ENCODE measurements around the gene CCDC82. TPM values are rescaled to one million over a fixed set of nuclear protein-coding genes. Genes with fewer than 3 reads are reported as not detected.

Gene CCDC82
- total RNA-seq: 10 to 100 TPM; 29.7 to 33.9 TPM

DNA sequence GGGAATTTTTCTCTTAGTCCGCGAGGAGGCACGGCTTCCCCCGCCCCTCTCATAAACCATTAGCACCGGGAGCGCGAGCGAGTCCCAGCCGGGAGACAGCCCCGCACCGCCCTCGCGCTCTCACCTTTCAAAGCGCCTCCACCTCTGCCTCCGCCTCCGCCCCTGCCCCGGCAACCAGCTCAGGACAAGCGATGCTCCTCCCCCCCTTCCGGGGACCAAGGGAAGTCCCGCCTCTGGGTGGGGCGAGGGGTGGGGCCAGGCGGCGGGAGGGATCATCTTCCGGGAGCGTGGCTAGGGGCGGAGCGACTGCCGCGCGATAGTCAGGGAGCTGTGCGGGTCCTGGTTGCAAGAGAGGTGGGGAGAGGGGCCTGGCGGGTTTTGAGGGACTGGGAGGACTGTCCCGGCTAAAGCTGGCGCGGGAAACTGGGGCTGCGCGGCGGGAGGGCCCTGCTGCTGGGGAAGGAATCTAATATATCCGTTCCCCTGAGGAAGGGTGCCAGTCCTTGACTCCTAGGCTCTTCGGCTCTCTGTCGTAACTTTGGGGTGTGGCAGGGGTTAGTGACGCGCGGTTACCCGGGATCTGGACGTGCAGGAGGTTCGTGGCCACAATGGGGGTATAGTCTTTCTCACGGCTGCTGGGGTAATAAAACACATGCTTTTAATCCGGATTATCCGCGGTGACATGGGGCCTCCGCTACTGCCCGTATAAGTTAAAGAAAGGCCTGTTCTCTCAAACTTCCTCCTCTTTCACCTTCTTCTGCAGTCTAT lies at the start of gene CCDC82, which contains the start of gene JRKL:
Gene CCDC82, minus strand, starts transcription at position 193 of the 768 bp plus-strand sequence. CDS start 5,165 bp downstream, outside the sequence.
Gene JRKL, plus strand, starts transcription at position 294 of the 768 bp plus-strand sequence. CDS start 637 bp downstream, outside the sequence.

DNA sequence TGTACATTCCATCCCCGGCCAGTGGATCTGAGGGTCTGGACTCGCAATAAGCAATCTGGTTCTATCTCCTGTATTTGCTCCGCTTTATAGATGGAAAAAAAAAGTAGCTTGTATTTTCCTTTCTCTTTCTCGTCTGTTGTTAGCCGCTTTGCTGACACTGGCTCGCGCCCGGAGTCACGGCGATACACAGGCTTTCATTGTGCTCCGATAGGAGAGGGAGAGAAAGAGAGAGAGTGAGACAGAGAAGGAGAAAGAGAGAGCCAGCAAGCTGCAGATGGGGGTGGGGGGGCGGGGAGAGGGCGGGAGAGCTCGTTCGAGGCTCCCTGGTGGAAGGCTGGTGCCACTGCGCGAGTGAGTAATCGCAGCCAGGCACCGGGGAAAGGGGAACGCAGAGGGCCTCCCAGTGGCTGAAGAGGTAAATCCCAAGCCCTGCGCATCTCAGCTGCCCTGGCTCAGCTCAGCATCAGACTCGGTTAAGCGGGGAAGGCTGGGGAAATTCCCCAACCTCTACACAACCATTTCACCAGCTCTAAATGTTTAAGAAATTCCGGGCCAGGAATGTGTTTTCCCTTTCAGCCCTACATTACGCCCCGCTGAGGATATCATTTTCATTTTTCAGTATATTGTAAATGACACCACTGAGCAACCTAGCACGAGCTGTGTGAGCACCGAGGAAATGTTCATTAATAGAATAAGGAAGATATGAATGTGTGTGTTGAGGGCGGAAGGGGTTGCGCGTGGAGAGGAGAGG lies 46.6 kb downstream of the CCDC82 start, which contains the start of gene MAML2:
Gene MAML2, minus strand, starts transcription at position 235 of the 751 bp plus-strand sequence. CDS start 1,300 bp downstream, outside the sequence.

Small RNA genes lying within 50 kb of the gene (microRNA-seq; reads per million reads assigned to microRNA genes)
- gene MIR1260B (ENCODE audit: borderline microRNAs expressed, borderline replicate concordance): not detected

Other genes starting within 250 kb of the CCDC82 start
- gene MAML2, start 46.7 kb downstream of the CCDC82 start, total RNA-seq: 10 to 100 TPM; 29.4 to 30.6 TPM
- gene JRKL, start 101 bp upstream of the CCDC82 start, total RNA-seq: 10 to 100 TPM; 10.5 to 10.6 TPM